ENCODE results near the gene B3GAT2. TPM values are rescaled to one million over a fixed set of nuclear protein-coding genes. Genes with fewer than 3 reads are reported as not detected.

Gene B3GAT2
- total RNA-seq, 2 experiments from 2014 or later = not detected

GRCh38 chr6:70889270-70889669 lies 67.6 kb downstream of the B3GAT2 start:
- no peak overlapping the region for H3K4me2 ChIP-seq (ENCODE audit: low read length)
- CTCF ChIA-PET (ENCODE audit: unreplicated experiment) = no interaction called here
- TF ChIP-seq, protein P1, sequence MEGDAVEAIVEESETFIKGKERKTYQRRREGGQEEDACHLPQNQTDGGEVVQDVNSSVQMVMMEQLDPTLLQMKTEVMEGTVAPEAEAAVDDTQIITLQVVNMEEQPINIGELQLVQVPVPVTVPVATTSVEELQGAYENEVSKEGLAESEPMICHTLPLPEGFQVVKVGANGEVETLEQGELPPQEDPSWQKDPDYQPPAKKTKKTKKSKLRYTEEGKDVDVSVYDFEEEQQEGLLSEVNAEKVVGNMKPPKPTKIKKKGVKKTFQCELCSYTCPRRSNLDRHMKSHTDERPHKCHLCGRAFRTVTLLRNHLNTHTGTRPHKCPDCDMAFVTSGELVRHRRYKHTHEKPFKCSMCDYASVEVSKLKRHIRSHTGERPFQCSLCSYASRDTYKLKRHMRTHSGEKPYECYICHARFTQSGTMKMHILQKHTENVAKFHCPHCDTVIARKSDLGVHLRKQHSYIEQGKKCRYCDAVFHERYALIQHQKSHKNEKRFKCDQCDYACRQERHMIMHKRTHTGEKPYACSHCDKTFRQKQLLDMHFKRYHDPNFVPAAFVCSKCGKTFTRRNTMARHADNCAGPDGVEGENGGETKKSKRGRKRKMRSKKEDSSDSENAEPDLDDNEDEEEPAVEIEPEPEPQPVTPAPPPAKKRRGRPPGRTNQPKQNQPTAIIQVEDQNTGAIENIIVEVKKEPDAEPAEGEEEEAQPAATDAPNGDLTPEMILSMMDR (conservative IDR thresholded peaks at IDR 0.05; ENCODE audit: low read length) = no peak
- TF ChIP-seq EZH2phosphoT487 (IDR thresholded peaks at IDR 0.05; ENCODE audit: borderline replicate concordance, low read depth, low read length) = no peak
- H3K79me2 ChIP-seq (ENCODE audit: insufficient read depth, low read depth, low read length) = no peaks in the 10 kb centered on the region
- no TSS peak for BruUV-seq (replicated peaks)
- no peak for DNase-seq (ENCODE audit: low spot score)
- H3K4me3 ChIP-seq (ENCODE audit: low read depth, low read length, poor library complexity, severe bottlenecking) = no peak overlapping the region
- intact Hi-C loops (cut with micrococcal nuclease; ENCODE audit: unreplicated experiment) = no loop called here
- no peaks in the 10 kb centered on the region for H3K9me3 ChIP-seq (ENCODE audit: low read length)
- H3K36me3 ChIP-seq (ENCODE audit: insufficient read depth, low read length) = no peaks in the 10 kb centered on the region
- H2AFZ ChIP-seq (ENCODE audit: low read length) = no peak overlapping the region
- H4K20me1 ChIP-seq (ENCODE audit: insufficient read depth, low read length) = no peaks in the 10 kb centered on the region
- H3K4me1 ChIP-seq (ENCODE audit: insufficient read depth, low read length, poor library complexity, severe bottlenecking) = no peaks in the 10 kb centered on the region
- H3K9me2 ChIP-seq (ENCODE audit: insufficient read depth, low read length) = no peaks in the 10 kb centered on the region
- no peak overlapping the region for H3K27ac ChIP-seq (ENCODE audit: low read depth, low read length, poor library complexity, severe bottlenecking)
- POLR2A ChIA-PET = no interaction called here

DNA sequence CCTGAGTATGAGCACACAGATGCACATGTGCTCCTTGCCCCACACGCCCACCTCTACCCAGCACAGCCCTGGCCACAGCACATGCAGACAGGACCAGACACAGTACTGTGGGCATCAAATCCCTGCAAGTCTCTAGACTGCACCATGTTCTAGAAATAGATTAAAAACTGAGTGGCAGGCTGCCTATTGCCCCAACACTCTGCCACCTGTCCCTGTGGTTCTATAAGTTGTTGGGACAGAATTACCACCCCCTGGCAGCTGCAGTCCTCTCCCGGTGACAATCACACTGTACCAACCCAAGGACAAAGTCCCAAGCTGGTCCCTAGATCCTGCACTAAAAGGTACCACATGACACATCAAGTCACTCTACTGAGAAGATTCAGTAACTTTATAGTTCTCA lies 70.2 kb downstream of the B3GAT2 start:
- H2AFZ ChIP-seq (ENCODE audit: low read length) = no peak overlapping the region
- POLR2A ChIA-PET = no interaction called here
- H3K9me2 ChIP-seq (ENCODE audit: insufficient read depth, low read length) = no peaks in the 10 kb centered on the region
- no peaks in the 10 kb centered on the region for H3K9me3 ChIP-seq (ENCODE audit: low read length)
- no peak overlapping the region for H3K27ac ChIP-seq (ENCODE audit: low read depth, low read length, poor library complexity, severe bottlenecking)
- no TSS peak for BruUV-seq (replicated peaks)
- CTCF ChIA-PET (ENCODE audit: unreplicated experiment) = no interaction called here
- H3K4me3 ChIP-seq (ENCODE audit: low read depth, low read length, poor library complexity, severe bottlenecking) = no peak overlapping the region
- intact Hi-C loops (cut with micrococcal nuclease; ENCODE audit: unreplicated experiment) = no loop called here
- DNase-seq (ENCODE audit: low spot score) = no peak
- no peaks in the 10 kb centered on the region for H4K20me1 ChIP-seq (ENCODE audit: insufficient read depth, low read length)
- H3K36me3 ChIP-seq (ENCODE audit: insufficient read depth, low read length) = no peaks in the 10 kb centered on the region
- TF ChIP-seq, protein P1 (conservative IDR thresholded peaks at IDR 0.05; ENCODE audit: low read length) = no peak
- no peak for TF ChIP-seq EZH2phosphoT487 (IDR thresholded peaks at IDR 0.05; ENCODE audit: borderline replicate concordance, low read depth, low read length)
- H3K79me2 ChIP-seq (ENCODE audit: insufficient read depth, low read depth, low read length) = no peaks in the 10 kb centered on the region
- no peaks in the 10 kb centered on the region for H3K4me1 ChIP-seq (ENCODE audit: insufficient read depth, low read length, poor library complexity, severe bottlenecking)
- H3K4me2 ChIP-seq (ENCODE audit: low read length) = no peak overlapping the region

- intact Hi-C loops (cut with micrococcal nuclease; ENCODE audit: unreplicated experiment) = no loop called here
- Histone ChIP-seq H2AFZ (ENCODE audit: low read length) (no peak overlapping the region), H3K4me3 (ENCODE audit: low read depth, low read length, poor library complexity, severe bottlenecking) (no peak overlapping the region), H3K9me2 (ENCODE audit: insufficient read depth, low read length) (no peaks in the 10 kb centered on the region), H3K9me3 (ENCODE audit: low read length) (no peaks in the 10 kb centered on the region), H3K4me1 (ENCODE audit: insufficient read depth, low read length, poor library complexity, severe bottlenecking) (no peaks in the 10 kb centered on the region), H3K36me3 (ENCODE audit: insufficient read depth, low read length) (no peaks in the 10 kb centered on the region), H3K27ac (ENCODE audit: low read depth, low read length, poor library complexity, severe bottlenecking) (no peak overlapping the region), H4K20me1 (ENCODE audit: insufficient read depth, low read length) (no peaks in the 10 kb centered on the region), H3K4me2 (ENCODE audit: low read length) (no peak overlapping the region), H3K79me2 (ENCODE audit: insufficient read depth, low read depth, low read length) (no peaks in the 10 kb centered on the region)
- ChIA-PET CTCF (ENCODE audit: unreplicated experiment) (no interaction called here), POLR2A (interaction anchor here (1.0 kb wide), 1 partner anchor 179 kb away, joined by 3 read pairs; no protein-coding TSS in a partner anchor)
- DNase-seq (ENCODE audit: low spot score) = no peak
- TF ChIP-seq EZH2phosphoT487 (IDR thresholded peaks at IDR 0.05; ENCODE audit: borderline replicate concordance, low read depth, low read length) = no peak
- TF ChIP-seq, protein P1 (conservative IDR thresholded peaks at IDR 0.05; ENCODE audit: low read length) = no peak
- BruUV-seq (replicated peaks) = no TSS peak
Measured at GRCh38 chr6:70886071-70886470, 70.8 kb downstream of the B3GAT2 start.
